HG02852 (cell line): ENCODE results near the gene SYNE2.
"Not testable (repeated sequence)": the region's sequence is repeated elsewhere in the genome, so short reads cannot be mapped to it uniquely, and the experiment has no call there.

Source experiments
- ATAC-seq: cut with Tn5 transposase; IDR thresholded peaks from one replicate; pipeline ENCODE4 v1.9.1; 2021; ENCODE audit warnings: mild to moderate bottlenecking, moderate library complexity; ENCODE audit not compliant: unreplicated experiment

SYNE2 gene

DNA sequence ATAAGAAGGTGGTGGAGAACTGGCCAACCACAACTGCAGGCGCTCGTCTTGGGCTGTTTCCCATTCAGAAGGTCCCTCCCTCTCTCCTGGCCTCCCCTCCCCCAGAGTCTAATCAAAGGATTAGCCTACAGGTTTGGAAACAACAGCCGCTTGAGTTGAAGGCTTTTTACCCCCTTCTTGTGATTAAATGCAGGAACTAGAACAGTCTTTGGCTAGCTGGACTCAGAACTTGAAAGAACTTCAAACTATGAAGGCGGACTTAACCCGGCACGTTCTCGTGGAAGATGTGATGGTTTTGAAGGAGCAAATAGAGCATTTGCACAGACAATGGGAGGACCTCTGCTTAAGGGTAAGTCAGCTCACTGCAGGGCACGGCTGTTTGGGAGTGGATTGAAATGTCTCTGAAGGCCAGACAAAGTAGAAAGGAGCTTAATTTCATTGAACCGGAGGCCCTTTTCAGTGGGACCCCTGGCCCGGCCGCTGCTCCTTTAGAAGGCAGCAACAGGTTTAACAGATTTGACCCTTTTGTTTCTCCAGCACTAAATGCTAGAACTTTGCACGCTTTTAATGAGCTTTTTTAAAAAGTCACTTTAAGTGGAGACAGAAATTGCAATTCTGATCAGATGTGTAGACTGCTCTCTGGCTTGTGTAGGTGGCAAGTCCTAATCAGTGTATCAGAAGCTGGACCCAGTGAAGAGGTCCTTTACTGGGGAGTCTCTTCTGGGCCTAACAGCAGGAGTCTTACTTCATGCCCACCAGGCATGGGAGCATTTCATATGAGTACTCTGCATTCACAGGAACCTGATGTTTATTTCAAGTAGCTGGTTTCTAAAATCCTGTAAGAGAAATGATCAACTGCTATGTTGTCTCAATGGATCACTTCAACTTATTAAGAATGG, 333.7 kb downstream of the SYNE2 start:
- no peak for ATAC-seq

DNA sequence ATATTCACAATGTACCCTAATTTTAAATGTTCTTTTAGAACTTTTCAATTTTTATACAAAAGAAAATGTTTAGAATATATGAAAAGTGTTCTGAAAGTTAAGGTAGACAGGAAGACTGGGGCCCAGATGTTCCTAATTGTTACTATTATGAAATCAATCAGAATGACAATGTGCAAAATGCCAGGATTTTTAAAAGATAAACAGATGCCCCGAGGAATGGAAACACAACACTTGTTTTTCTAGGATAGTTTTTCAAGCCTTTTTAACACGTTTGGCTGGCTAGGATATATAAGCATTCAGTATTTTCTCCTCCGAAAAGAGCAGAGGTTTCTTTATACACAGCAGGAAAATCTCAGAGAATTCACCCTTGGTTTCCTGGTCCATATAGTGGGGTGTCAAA, 334.5 kb downstream of the SYNE2 start:
- no peak for ATAC-seq

DNA sequence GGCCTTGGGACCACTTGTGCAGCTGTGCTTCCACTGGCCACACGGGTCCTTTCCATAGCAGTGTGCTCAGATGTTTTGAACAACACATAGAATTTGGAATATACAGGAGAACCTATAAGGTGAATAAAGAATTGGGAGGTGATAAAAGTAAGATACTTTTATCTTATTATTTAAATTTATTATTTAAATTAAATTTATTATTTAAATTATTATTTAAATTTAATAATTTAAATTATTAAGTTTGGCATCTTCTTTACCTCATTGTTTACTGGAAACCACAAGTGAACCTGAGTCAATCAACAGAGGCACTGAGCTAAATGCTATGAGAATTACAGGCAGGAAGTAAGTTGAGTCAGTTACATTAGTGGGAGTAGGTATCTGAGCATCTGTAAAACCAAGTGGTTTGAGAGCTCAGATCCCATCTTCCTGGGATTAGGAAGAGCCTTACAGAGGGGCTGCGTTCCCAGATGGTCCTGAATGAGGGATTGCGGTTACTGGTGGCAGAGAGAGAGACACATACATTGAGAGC, 338.2 kb downstream of the SYNE2 start:
- no peak for ATAC-seq

DNA sequence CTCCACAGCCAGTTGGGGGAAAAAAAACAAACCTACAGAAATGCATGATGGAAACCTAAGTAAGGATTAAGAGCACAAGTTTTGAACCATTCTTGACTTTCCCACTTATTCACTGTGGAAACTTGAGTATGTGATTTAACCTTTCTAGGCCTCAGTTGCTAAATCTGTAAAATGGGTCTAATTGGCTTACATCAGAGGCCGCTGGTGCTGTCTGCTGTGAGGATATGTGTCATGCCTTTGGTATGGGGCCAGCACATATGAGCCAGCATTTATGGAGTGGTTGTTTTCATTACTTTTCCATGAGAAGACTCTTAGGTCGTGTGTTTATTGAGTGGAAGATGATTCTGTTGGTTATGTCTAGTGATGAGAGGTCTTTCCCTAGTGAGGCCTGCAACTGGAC, 339.0 kb downstream of the SYNE2 start:
- no peak for ATAC-seq

DNA sequence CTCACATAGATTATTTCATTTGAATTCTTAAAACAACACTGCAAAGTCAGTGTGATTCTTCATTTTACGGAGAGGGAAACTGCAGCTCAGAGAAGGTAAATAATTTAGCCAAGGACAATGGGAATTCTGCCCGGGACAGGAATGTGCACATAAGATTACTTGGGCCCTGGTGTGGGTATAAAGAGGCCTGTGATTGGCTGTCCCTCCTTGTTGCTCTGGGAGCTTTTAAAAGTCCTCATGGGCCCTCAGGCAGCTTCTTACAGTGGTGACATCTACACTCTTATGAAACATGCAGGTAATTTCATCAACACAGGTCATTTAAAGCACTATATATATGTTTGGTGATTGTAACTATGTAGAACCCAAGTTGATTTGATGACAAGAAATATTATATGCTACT, 341.0 kb downstream of the SYNE2 start:
- no peak for ATAC-seq

DNA sequence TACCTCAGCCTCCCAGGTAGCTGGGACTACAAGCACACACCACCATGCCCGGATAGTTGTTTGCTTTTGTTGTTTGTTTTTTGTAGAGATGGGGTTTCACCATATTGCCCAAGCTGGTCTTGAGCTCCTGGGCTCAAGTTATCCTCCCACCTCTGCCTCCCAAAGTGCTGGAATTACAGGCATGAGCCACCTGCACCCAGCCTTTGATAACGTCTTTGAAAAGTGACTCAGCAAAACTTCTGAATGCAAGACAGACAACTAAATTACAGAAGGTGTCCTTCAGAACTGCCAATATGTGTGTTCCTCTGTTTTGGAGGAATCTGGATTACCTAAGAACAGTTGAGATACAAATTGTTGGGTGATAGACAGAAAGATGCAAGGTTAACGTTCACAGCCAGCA, 341.6 kb downstream of the SYNE2 start:
- no peak for ATAC-seq

DNA sequence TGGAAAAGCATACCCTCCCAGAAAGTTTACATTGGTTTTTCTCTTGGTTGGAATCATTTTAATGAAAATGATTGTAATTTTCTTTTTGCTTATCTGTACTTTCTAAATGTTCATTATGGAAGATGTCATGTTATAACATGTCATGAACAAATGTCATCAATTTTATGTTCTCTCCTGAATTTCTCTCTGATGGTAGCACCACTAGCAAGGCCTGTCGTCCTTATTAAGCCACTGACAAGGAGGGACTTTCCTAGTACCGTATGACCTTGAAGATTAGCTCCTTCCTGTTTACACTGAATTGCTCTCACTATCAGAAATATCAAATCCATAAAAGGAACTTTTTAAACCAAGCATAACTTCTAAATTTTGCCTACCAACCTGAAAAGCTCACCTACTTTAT, 342.4 kb downstream of the SYNE2 start:
- peak; percentile 67 for ATAC-seq

GRCh38 chr14:64196056-64196455, 343.3 kb downstream of the SYNE2 start:
- no peak for ATAC-seq

DNA sequence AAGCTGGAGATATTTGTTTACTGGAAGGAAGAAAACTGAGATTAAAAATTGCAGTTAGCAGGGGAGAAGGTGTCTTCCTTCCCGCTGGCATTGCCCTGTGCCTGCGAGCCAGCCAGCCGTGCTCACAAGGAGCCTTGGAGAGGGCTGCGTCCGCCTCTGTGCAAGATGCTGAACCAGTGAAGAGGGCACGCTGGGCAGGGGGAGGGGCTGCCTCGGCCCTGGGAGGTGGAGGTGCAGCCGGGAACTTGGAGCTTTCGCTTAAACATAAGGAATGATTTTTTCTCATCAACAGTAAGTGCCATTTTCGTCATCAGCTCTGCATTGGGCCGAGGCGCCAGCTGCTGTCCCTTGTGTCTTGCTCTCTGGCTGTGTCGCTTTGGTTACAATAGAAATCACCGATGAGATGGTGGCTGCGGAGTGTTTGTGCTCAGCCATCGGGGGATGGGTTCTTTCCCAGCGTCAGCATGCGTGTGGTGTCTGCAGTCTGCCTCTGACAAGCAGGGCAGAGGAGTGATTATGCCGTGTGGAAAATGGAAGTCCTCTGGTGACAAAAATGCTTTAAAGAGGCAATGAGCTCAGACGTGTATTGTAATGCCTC, 344.1 kb downstream of the SYNE2 start:
- peak; percentile 59 for ATAC-seq

- ATAC-seq, result no peak
Observed at GRCh38 chr14:64197996-64198395, 345.2 kb downstream of the SYNE2 start.

DNA sequence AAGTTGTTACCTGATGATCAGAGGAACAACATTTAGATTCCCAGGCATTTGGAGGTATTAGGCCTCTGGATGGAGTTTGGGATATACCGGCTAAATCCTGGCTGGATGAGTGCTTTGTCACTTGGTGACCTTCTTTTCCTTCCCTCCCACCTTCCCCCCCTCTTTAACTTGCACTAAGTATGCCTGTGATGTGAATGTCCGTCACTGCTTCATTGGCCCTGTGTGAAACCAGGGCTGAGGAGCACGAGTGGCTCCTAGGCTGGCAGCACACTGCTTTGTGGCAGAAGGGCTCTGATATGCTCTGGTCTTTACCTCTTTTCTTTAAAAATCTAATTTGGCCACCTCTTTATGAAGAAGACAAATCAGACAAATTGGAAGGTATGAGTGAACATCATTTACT, 345.7 kb downstream of the SYNE2 start:
- no peak for ATAC-seq

GRCh38 chr14:64200170-64200569, 347.4 kb downstream of the SYNE2 start:
- no peak for ATAC-seq

- ATAC-seq, result no peak
Observed at GRCh38 chr14:64201296-64201695, 348.5 kb downstream of the SYNE2 start.

DNA sequence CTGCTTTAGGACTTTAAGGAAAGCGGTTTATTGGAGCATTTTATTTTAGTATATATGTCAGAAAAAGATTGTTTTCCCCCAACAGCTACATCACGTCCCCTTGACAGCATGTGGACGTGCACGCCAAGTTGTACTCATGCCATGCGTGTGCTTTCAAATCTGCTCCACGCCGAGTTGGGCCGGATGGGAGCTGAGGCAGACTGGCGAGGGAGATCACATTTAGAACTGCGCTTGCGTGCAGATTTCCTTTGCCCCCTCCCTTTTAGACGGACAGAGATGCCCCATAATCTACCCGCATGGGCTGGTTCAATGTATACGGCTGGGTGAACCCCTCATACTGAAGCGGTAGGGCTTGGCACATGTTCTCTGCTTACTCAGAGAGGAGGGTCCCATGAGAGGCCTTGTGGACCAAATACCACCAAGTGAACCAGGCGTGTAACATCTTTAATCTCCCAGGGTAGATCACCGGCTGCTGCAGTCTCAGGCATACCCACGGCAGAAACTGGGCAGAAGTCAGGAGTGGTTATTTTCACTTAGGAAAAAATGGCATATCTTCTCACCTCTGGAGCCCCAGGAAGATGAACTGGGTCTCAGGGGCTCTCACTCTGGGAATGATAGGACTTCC, 349.2 kb downstream of the SYNE2 start:
- ATAC-seq, result no peak

- no peak for ATAC-seq
Observed at GRCh38 chr14:64202716-64203115, 349.9 kb downstream of the SYNE2 start.

- no peak for ATAC-seq
Observed at GRCh38 chr14:64203366-64204006, 350.7 kb downstream of the SYNE2 start.

- no peak for ATAC-seq
Observed at GRCh38 chr14:64208261-64208660, 355.5 kb downstream of the SYNE2 start.

DNA sequence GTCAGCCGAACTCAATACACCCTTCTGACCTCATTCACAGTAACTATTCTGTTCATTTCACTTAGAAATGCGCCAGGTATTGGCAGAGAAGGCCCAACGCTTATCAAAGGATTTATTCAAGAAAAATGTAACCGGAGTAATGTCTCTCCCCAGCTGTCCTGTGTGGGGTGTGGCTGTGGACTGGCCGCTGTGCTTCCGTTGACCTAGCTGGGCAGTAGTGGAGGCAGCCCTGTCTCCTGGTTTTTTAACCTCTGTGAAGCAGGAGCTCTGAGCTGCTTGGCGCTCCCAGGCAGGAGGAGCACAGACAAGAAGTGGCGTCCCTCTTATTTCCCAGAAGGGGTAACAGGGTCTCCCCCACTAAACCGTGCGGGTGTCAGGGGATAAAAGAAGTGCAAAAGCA, 356.2 kb downstream of the SYNE2 start:
- ATAC-seq, result no peak

DNA sequence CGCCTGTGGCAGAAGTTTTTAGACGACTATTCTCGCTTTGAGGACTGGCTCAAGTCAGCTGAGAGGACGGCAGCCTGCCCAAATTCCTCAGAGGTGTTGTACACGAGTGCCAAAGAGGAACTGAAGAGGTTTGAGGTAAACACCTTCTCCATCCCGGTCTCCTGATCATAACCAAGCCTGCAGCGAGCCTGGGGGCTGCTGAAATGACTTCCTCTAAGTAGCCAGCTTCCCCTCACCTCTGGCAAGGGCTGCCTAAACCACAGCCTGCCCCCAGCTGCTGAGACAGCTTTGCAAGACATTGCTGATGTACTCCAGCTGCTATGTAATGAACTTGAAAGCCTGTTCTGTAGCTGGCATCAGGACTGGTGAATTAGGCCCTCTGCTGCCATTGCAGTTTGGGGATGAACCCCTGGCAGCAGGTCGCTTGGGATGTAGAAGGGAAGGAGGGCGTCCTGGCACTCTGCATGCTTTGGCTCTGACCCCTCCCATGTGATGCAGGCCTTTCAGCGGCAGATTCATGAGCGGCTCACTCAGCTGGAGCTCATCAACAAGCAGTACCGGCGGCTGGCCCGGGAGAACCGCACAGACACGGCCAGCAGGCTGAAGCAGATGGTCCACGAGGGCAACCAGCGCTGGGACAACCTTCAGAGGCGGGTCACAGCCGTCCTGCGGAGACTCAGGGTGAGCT, 356.8 kb downstream of the SYNE2 start:
- peak; percentile 61 for ATAC-seq

DNA sequence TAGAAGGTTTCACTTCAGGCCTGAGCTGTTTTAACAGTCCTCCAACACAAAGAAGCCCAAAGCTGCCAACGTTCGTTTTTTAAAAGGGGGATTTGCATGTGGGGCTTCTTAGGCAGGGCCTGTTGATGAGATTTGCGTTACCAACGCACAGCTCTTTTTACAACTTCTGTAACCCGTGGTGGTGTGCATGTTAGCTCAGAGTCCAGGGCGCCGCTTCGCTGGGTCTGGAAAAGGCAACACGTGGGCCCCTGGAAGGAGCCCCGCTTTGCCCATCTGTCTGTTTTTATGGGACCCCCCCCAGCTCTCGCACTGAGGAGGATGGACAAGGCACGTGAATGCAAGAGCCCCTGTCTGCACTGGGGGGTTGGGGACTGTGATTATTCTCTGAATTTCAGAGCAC, 357.4 kb downstream of the SYNE2 start:
- ATAC-seq, result no peak

GRCh38 chr14:64210912-64211311, 358.1 kb downstream of the SYNE2 start:
- ATAC-seq, result not testable (repeated sequence)
